HEK293 (cell line): Measurements from ENCODE around the gene SNAP47.

Source experiments
- BCL11B ChIP-seq: fragments of 450-650 bp; formaldehyde crosslinking; IDR thresholded peaks from 2 replicates; pipeline ENCODE4 v1.5.1; 2016; ENCODE audit warnings: low read depth, missing biosample characterization, missing genetic modification characterization
- INSM2 ChIP-seq: fragments of 450-650 bp; formaldehyde crosslinking; IDR thresholded peaks from 2 replicates; pipeline ENCODE4 v1.5.1; 2016; ENCODE audit warnings: missing biosample characterization, missing genetic modification characterization
- KLF10 ChIP-seq: fragments of 450-650 bp; IDR thresholded peaks from 2 replicates; pipeline ENCODE4 v1.5.1; 2018; ENCODE audit warnings: missing biosample characterization, mild to moderate bottlenecking, missing genetic modification characterization
- WT1 ChIP-seq: fragments of 450-650 bp; formaldehyde crosslinking; IDR thresholded peaks from 2 replicates; pipeline ENCODE4 v1.5.1; 2016; ENCODE audit warnings: missing biosample characterization, missing genetic modification characterization
- ZBTB10 ChIP-seq: fragments of 450-650 bp; formaldehyde crosslinking; IDR thresholded peaks from 2 replicates; pipeline ENCODE4 v1.5.1; 2016; ENCODE audit warnings: missing biosample characterization, missing genetic modification characterization
- ZBTB17 ChIP-seq: fragments of 450-650 bp; formaldehyde crosslinking; IDR thresholded peaks from 2 replicates; pipeline ENCODE4 v1.5.1; 2016; ENCODE audit warnings: missing biosample characterization, missing genetic modification characterization
- ZBTB21 ChIP-seq: fragments of 450-650 bp; formaldehyde crosslinking; IDR thresholded peaks from 2 replicates; pipeline ENCODE4 v1.5.1; 2017; ENCODE audit warnings: missing biosample characterization, missing genetic modification characterization
- ZNF132 ChIP-seq: fragments of 450-650 bp; formaldehyde crosslinking; IDR thresholded peaks from 2 replicates; pipeline ENCODE4 v1.5.1; 2017; ENCODE audit warnings: missing biosample characterization, missing genetic modification characterization, borderline replicate concordance
- ZNF146 ChIP-seq: fragments of 450-650 bp; formaldehyde crosslinking; IDR thresholded peaks from 2 replicates; pipeline ENCODE4 v1.5.1; 2016; ENCODE audit warnings: missing biosample characterization, missing genetic modification characterization
- ZNF155 ChIP-seq: fragments of 450-650 bp; formaldehyde crosslinking; IDR thresholded peaks from 2 replicates; pipeline ENCODE4 v1.5.1; 2016; ENCODE audit warnings: missing biosample characterization, missing genetic modification characterization
- ZNF16 ChIP-seq: fragments of 450-650 bp; formaldehyde crosslinking; IDR thresholded peaks from 2 replicates; pipeline ENCODE4 v1.5.1; 2016; ENCODE audit warnings: low read depth, missing biosample characterization, missing genetic modification characterization
- ZNF19 ChIP-seq: fragments of 450-650 bp; formaldehyde crosslinking; IDR thresholded peaks from 2 replicates; pipeline ENCODE4; 2016; ENCODE audit warnings: missing biosample characterization, missing genetic modification characterization, low read depth
- ZNF280D ChIP-seq: fragments of 450-650 bp; formaldehyde crosslinking; IDR thresholded peaks from 2 replicates; pipeline ENCODE4 v1.5.1; 2016; ENCODE audit warnings: missing biosample characterization, missing genetic modification characterization
- ZNF335 ChIP-seq: fragments of 450-650 bp; formaldehyde crosslinking; conservative IDR thresholded peaks from 2 replicates; pipeline ENCODE4 v1.5.1; 2016; ENCODE audit warnings: missing biosample characterization, missing genetic modification characterization
- ZNF510 ChIP-seq: fragments of 450-650 bp; formaldehyde crosslinking; IDR thresholded peaks from 2 replicates; pipeline ENCODE4 v1.5.1; 2018; ENCODE audit warnings: mild to moderate bottlenecking, missing genetic modification characterization, missing biosample characterization; ENCODE audit not compliant: insufficient replicate concordance
- ZNF513 ChIP-seq: fragments of 450-650 bp; IDR thresholded peaks from 2 replicates; pipeline ENCODE4 v1.5.1; 2018; ENCODE audit warnings: missing biosample characterization, missing genetic modification characterization
- ZNF600 ChIP-seq: fragments of 450-650 bp; formaldehyde crosslinking; IDR thresholded peaks from 2 replicates; pipeline ENCODE4 v1.5.1; 2016; ENCODE audit warnings: missing biosample characterization, missing genetic modification characterization
- ZNF660 ChIP-seq: fragments of 450-650 bp; IDR thresholded peaks from 2 replicates; pipeline ENCODE4 v1.5.1; 2018; ENCODE audit warnings: missing biosample characterization, mild to moderate bottlenecking, missing genetic modification characterization

SNAP47 gene

GRCh38 chr1:227787513-227788270 is 52.5 kb downstream of the SNAP47 start (continued):
- no peak for TF ChIP-seq ZNF513
- no peak for TF ChIP-seq ZNF146 (tag by site-specific recombination)
- TF ChIP-seq ZNF335, result peak; percentile 62
- peak; percentile 99 for TF ChIP-seq KLF10 (tag by site-specific recombination)
- no peak for TF ChIP-seq ZBTB10
- no peak for TF ChIP-seq ZNF132 (tag by site-specific recombination)
- no peak for TF ChIP-seq ZNF660 (tag by site-specific recombination)
- peak; percentile 86 for TF ChIP-seq ZNF600 (tag by site-specific recombination)
- TF ChIP-seq ZBTB21 (tag by site-specific recombination), result no peak
- TF ChIP-seq WT1 (tag by site-specific recombination), result peak; percentile 39; the same call in 1 of the 2 replicates
- TF ChIP-seq ZNF19 (tag by site-specific recombination), result no peak
- TF ChIP-seq ZNF280D, result no peak
- no peak for TF ChIP-seq ZNF155 (tag by site-specific recombination)
- TF ChIP-seq ZBTB17 (tag by site-specific recombination), result peak; percentile 9; the same call in 1 of the 2 replicates
- no peak for TF ChIP-seq INSM2 (tag by site-specific recombination)
- TF ChIP-seq BCL11B (tag by site-specific recombination), result no peak
- no peak for TF ChIP-seq ZNF510 (tag by site-specific recombination)
- TF ChIP-seq ZNF16 (tag by site-specific recombination), result no peak
